Embryonic facial prominence (tissue), 1 donor: ENCODE data around the gene NRM.

Experiments used
- DNase-seq: peaks from one replicate; pipeline ENCODE4 v3.0.0-alpha.2; 2016; ENCODE audit errors: extremely low spot score

The NRM gene

GRCh38 chr6:30688569-30688968 lies 2.2 kb downstream of the NRM start:
- no peak for DNase-seq

- DNase-seq, result no peak
Measured at GRCh38 chr6:30687659-30688431, 2.9 kb downstream of the NRM start.

GRCh38 chr6:30686908-30687658 lies 3.7 kb downstream of the NRM start:
- peak; percentile 88 for DNase-seq

GRCh38 chr6:30686009-30686907 lies 4.5 kb downstream of the NRM start, which contains the start of gene PPP1R18:
Gene PPP1R18, minus strand, starts transcription at chr6:30686645. Its CDS starts 627 bp downstream, at chr6:30686018.
- no peak for DNase-seq

GRCh38 chr6:30685157-30686008 lies 5.4 kb downstream of the NRM start:
- DNase-seq, result no peak

- DNase-seq, result no peak
Measured at GRCh38 chr6:30684386-30685156, 6.2 kb downstream of the NRM start.

GRCh38 chr6:30683980-30684338 lies 6.8 kb downstream of the NRM start:
- no peak for DNase-seq

- DNase-seq, result no peak
Measured at GRCh38 chr6:30683183-30683979, 7.4 kb downstream of the NRM start.

- DNase-seq, result no peak
Measured at GRCh38 chr6:30682143-30683117, 8.4 kb downstream of the NRM start.

GRCh38 chr6:30681766-30682142 lies 9.0 kb downstream of the NRM start:
- no peak for DNase-seq

- no peak for DNase-seq
Measured at GRCh38 chr6:30679765-30680535, 10.8 kb downstream of the NRM start.

- DNase-seq, result no peak
Measured at GRCh38 chr6:30678964-30679726, 11.6 kb downstream of the NRM start.

GRCh38 chr6:30676660-30677285 lies 14.0 kb downstream of the NRM start:
- DNase-seq, result no peak

GRCh38 chr6:30672445-30673253 lies 18.1 kb downstream of the NRM start, which contains the start of gene DHX16:
Gene DHX16, minus strand, starts transcription at chr6:30673006. Its CDS starts 165 bp downstream, at chr6:30672841.
- DNase-seq, result peak; percentile 91

GRCh38 chr6:30670760-30671527 lies 19.8 kb downstream of the NRM start:
- no peak for DNase-seq
